Measurements from ENCODE around the gene ITGAD. TPM values are rescaled to one million over a fixed set of nuclear protein-coding genes. Genes with fewer than 3 reads are reported as not detected.

Gene ITGAD
- total and polyA plus RNA-seq, 4 donors: 0.04 to 3.6 (median 2.1) TPM

- no peak overlapping the region for H3K4me3 ChIP-seq (ENCODE audit: low read depth in 1 of 3, low read length in 3 of 3)
- DNase-seq (ENCODE audit: low spot score): no peak
- no peak for TF ChIP-seq FOXA2 (IDR thresholded peaks at IDR 0.05)
- no peak for TF ChIP-seq NR2F2 (IDR thresholded peaks at IDR 0.05)
- no peak for TF ChIP-seq RAD21 (IDR thresholded peaks at IDR 0.05)
- TF ChIP-seq YY1 (IDR thresholded peaks at IDR 0.05): no peak
- no peak for TF ChIP-seq FOXA1 (IDR thresholded peaks at IDR 0.05)
- TF ChIP-seq ATF3 (IDR thresholded peaks at IDR 0.05): no peak
- TF ChIP-seq MAX (IDR thresholded peaks at IDR 0.05): no peak
- no peak for TF ChIP-seq SP1 (IDR thresholded peaks at IDR 0.05)
- TF ChIP-seq GABPA (IDR thresholded peaks at IDR 0.05 in 1 of 2, conservative IDR thresholded peaks at IDR 0.05 in 1 of 2): no peak
- no peak for TF ChIP-seq HNF4G (IDR thresholded peaks at IDR 0.05)
- no peak for TF ChIP-seq REST (IDR thresholded peaks at IDR 0.05)
- no peak for TF ChIP-seq CTCF (IDR thresholded peaks at IDR 0.05; ENCODE audit: low read depth, low read length, missing input control)
- no peak for TF ChIP-seq TAF1 (conservative IDR thresholded peaks at IDR 0.05)
- no peaks in the 10 kb centered on the region for H3K9me3 ChIP-seq (ENCODE audit: control insufficient read depth in 4 of 4, low read length in 3 of 4)
- WGBS: 75% methylated on average over 3 of the region's 3 CpGs
- no peaks in the 10 kb centered on the region for H3K36me3 ChIP-seq (ENCODE audit: control insufficient read depth in 4 of 4, insufficient read depth in 3 of 4, low read depth in 1 of 4, low read length in 3 of 4)
- no peaks in the 10 kb centered on the region for H3K27me3 ChIP-seq (ENCODE audit: control insufficient read depth in 4 of 4, insufficient read depth in 4 of 4, low read length in 3 of 4)
- H3K27ac ChIP-seq (ENCODE audit: low read depth in 1 of 2, low read length in 2 of 2): no peak overlapping the region
- no peaks in the 10 kb centered on the region for H3K4me1 ChIP-seq (ENCODE audit: control insufficient read depth in 4 of 4, insufficient read depth in 4 of 4, low read length in 3 of 4)
- H3K9ac ChIP-seq (ENCODE audit: low read depth in 1 of 2, low read length in 2 of 2): no peak overlapping the region
Measured at GRCh38 chr16:31367853-31368252, 25.3 kb upstream of the ITGAD start.

GRCh38 chr16:31371008-31371407 lies 22.1 kb upstream of the ITGAD start:
- Histone ChIP-seq H3K4me1 (ENCODE audit: control insufficient read depth in 4 of 4, insufficient read depth in 4 of 4, low read length in 3 of 4) (no peaks in the 10 kb centered on the region), H3K27ac (ENCODE audit: low read depth in 1 of 2, low read length in 2 of 2) (no peak overlapping the region), H3K4me3 (ENCODE audit: low read depth in 1 of 3, low read length in 3 of 3) (no peak overlapping the region), H3K36me3 (ENCODE audit: control insufficient read depth in 4 of 4, insufficient read depth in 3 of 4, low read depth in 1 of 4, low read length in 3 of 4) (no peaks in the 10 kb centered on the region), H3K27me3 (ENCODE audit: control insufficient read depth in 4 of 4, insufficient read depth in 4 of 4, low read length in 3 of 4) (no peaks in the 10 kb centered on the region), H3K9me3 (ENCODE audit: control insufficient read depth in 4 of 4, low read length in 3 of 4) (peaks cover 0 to 6% (median under 1%) of the 10 kb centered on the region in 4 donors), H3K9ac (ENCODE audit: low read depth in 1 of 2, low read length in 2 of 2) (no peak overlapping the region)
- no peak for DNase-seq (ENCODE audit: low spot score)
- WGBS: 93% methylated on average over 12 of the region's 12 CpGs
- TF ChIP-seq TAF1 (conservative IDR thresholded peaks at IDR 0.05) (no peak), RXRA (IDR thresholded peaks at IDR 0.05) (no peak), NR2F2 (IDR thresholded peaks at IDR 0.05) (no peak), FOXA1 (IDR thresholded peaks at IDR 0.05) (no peak), ATF3 (IDR thresholded peaks at IDR 0.05) (no peak), JUND (IDR thresholded peaks at IDR 0.05) (no peak), CTCF (IDR thresholded peaks at IDR 0.05; ENCODE audit: low read depth, low read length, missing input control) (no peak), GABPA (IDR thresholded peaks at IDR 0.05 in 1 of 2, conservative IDR thresholded peaks at IDR 0.05 in 1 of 2) (no peak), SP1 (IDR thresholded peaks at IDR 0.05) (no peak), EGR1 (IDR thresholded peaks at IDR 0.05; ENCODE audit: low read depth in 2 of 2) (no peak), MAX (IDR thresholded peaks at IDR 0.05) (no peak), YY1 (IDR thresholded peaks at IDR 0.05) (no peak), FOXA2 (IDR thresholded peaks at IDR 0.05) (no peak), HNF4A (conservative IDR thresholded peaks at IDR 0.05) (no peak), ZBTB33 (IDR thresholded peaks at IDR 0.05) (no peak)
